ENCODE results near the gene GH1.
"Not testable (repeated sequence)": the region's sequence is repeated elsewhere in the genome, so short reads cannot be mapped to it uniquely, and the experiment has no call there.

Gene GH1

GRCh38 chr17:63926164-63926563 lies 7.5 kb upstream of the GH1 start:
- DNase-seq (ENCODE audit: low read depth, low spot score): no peak

GRCh38 chr17:63925615-63926014 lies 7.0 kb upstream of the GH1 start:
- no peak for DNase-seq (ENCODE audit: low read depth, low spot score)

GRCh38 chr17:63922402-63922801 lies 3.8 kb upstream of the GH1 start:
- not testable (repeated sequence) for DNase-seq (ENCODE audit: low read depth, low spot score)

GRCh38 chr17:63920779-63921178 lies 2.1 kb upstream of the GH1 start:
- not testable (repeated sequence) for DNase-seq (ENCODE audit: low read depth, low spot score)

- DNase-seq (ENCODE audit: low read depth, low spot score): not testable (repeated sequence)
Measured at GRCh38 chr17:63920050-63920449, 1.4 kb upstream of the GH1 start.

- DNase-seq (ENCODE audit: low read depth, low spot score): no peak
Measured at GRCh38 chr17:63919311-63919723, 678 bp upstream of the GH1 start.

GRCh38 chr17:63918305-63918704 lies 334 bp downstream of the GH1 start:
- no peak for DNase-seq (ENCODE audit: low read depth, low spot score)

- DNase-seq (ENCODE audit: low read depth, low spot score): no peak
Measured at GRCh38 chr17:63917646-63918045, 993 bp downstream of the GH1 start.

GRCh38 chr17:63917206-63917605 lies 1.4 kb downstream of the GH1 start:
- not testable (repeated sequence) for DNase-seq (ENCODE audit: low read depth, low spot score)

- no peak for DNase-seq (ENCODE audit: low read depth, low spot score)
Measured at GRCh38 chr17:63916566-63917185, 2.0 kb downstream of the GH1 start.

- DNase-seq (ENCODE audit: low read depth, low spot score): not testable (repeated sequence)
Measured at GRCh38 chr17:63915753-63916152, 2.9 kb downstream of the GH1 start.

GRCh38 chr17:63914471-63914870 lies 4.2 kb downstream of the GH1 start:
- DNase-seq (ENCODE audit: low read depth, low spot score): no peak

GRCh38 chr17:63911657-63912100 lies 7.0 kb downstream of the GH1 start:
- no peak for DNase-seq (ENCODE audit: low read depth, low spot score)

- no peak for DNase-seq (ENCODE audit: low read depth, low spot score)
Measured at GRCh38 chr17:63911041-63911635, 7.5 kb downstream of the GH1 start, which contains the start of gene CSHL1. Gene CSHL1 (minus strand): TSS chr17:63911258. CDS start chr17:63911196, 62 bp downstream.

- no peak for DNase-seq (ENCODE audit: low read depth, low spot score)
Measured at GRCh38 chr17:63910096-63910495, 8.5 kb downstream of the GH1 start.

- DNase-seq (ENCODE audit: low read depth, low spot score): not testable (repeated sequence)
Measured at GRCh38 chr17:63909586-63909985, 9.1 kb downstream of the GH1 start.

GRCh38 chr17:63907161-63907778 lies 11.4 kb downstream of the GH1 start:
- not testable (repeated sequence) for DNase-seq (ENCODE audit: low read depth, low spot score)

GRCh38 chr17:63904796-63905195 lies 13.8 kb downstream of the GH1 start:
- DNase-seq (ENCODE audit: low read depth, low spot score): not testable (repeated sequence)

GRCh38 chr17:63903787-63904201 lies 14.8 kb downstream of the GH1 start:
- DNase-seq (ENCODE audit: low read depth, low spot score): not testable (repeated sequence)

- not testable (repeated sequence) for DNase-seq (ENCODE audit: low read depth, low spot score)
Measured at GRCh38 chr17:63901971-63902370, 16.7 kb downstream of the GH1 start.

- not testable (repeated sequence) for DNase-seq (ENCODE audit: low read depth, low spot score)
Measured at GRCh38 chr17:63898899-63899798, 19.5 kb downstream of the GH1 start.
